GDM1 (cell line): ENCODE results near the gene SBNO1.
"Not testable (repeated sequence)": the region's sequence is repeated elsewhere in the genome, so short reads cannot be mapped to it uniquely, and the experiment has no call there.

Experiments used
- DNase-seq: peaks from one replicate; lab custom pipeline; 2025; lab: John Stamatoyannopoulos, UW

The SBNO1 gene

DNA sequence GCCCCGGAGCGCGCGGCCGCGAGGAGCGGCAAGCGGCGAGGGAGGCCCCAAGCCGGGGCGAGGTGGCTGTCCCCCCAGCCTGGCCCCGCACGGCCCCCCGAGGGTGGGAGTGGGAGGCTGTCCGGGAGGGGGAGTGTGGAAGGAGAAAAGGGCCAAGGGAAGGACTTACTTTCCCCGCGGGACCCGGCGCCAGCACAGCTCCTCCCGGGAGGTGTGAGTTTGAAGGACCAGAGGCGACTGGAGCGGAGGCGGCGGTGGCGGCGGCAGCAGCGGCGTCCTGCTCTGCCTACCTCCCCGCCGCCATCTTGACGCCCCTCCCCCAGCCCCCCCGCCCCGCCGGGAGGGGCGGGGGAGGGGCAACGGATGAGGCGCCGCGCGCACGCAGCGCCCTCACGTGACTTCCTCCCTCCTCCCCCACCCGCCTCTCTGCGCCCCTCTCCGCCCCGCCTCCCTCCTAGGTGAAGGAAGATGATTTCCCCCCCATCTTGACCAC lies at the start of gene SBNO1:
SBNO1 (minus strand) TSS at position 316 of the 493 bp plus-strand sequence. CDS start 14,406 bp downstream, outside the sequence.
- peak; percentile 87 for DNase-seq

DNA sequence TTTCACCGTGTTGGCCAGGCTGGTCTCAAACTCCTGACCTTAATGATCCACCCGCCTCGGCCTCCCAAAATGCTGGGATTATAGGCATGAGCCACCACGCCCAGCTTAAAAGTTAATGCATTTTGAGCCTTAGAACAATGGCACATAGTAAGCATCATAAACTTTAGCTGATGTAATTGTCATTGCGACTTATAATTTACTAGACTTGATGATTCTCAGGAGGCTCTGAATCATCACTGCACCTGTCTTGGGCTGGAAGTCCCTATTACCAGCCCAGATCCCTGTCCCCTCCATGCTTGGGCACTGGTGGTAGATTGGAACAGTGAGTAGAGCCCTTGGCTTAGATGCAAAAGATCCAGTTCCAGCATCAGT lies 45.4 kb upstream of the SBNO1 start:
- DNase-seq, result no peak

DNA sequence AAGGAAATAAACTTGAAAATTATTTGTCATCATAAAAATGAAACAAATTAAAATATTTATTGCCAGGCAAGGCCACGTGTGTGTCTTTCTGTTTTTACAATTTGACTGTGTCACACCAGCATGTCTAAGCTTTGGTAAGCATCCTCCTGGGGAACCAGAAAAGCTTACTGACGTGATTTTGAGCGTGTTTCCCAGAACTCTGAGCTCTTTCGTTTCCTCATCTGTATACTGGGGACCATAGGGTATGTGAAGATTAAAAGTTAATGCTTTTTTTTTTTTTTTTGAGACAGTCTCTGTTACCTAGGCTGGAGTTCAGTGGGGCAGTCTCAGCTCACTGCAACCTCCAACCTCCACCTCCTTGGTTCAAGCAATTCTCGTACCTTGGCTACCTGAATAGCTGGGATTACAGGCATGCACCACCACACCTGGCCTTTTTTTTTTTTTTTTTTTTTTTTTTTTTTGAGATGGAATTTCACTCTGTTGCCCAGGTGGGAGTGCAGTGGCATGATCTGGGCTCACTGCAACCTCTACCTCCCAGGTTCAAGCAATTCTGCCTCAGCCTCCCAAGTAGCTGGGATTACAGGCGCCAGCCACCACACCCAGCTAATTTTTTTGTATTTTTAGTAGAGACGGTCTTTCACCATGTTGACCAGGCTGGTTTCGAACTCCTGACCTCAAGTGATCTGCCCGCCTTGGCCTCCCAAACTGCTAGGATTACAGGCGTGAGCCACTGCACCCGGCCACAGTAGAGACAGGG lies 44.8 kb upstream of the SBNO1 start:
- not testable (repeated sequence) for DNase-seq

DNA sequence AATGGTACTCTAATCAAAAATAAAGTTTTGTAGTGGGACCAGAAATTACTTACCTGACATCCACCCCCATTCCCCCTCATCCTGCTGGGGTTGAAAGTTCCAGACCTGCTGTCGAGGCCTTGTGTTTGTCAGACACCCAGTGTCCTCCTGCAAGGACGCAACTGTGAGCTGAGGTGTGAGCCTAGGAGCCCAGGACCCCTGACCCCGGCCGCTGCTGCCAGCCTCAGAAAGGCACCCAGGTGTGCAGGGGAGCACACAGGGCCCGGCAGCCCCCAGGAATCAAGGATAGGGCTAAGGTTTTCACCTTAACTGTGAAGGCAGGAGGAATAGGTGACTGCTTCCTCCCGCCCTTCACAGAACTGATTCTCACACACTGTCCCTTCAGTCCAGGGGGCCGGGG lies 44.0 kb upstream of the SBNO1 start:
- DNase-seq, result not testable (repeated sequence)

DNA sequence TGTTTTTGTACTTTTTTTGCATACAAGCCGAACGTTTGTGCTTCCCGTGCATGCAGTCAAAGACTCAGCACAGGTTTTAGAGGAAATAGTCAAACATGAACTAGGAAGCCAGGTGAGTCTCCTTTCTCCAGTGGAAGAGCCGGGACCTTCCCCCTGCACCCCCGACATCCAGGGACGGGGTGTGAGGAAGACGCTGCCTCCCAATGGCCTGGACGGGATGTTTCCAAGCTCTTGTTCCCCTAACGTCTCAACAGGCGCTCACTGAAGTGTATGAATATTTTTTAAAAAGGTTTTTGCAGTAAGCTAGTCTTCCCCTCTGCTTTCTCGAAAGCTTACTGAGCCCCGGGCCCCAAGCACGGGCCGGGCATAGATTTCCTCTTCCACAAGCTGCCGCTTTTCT lies 43.3 kb upstream of the SBNO1 start:
- DNase-seq, result not testable (repeated sequence)

DNA sequence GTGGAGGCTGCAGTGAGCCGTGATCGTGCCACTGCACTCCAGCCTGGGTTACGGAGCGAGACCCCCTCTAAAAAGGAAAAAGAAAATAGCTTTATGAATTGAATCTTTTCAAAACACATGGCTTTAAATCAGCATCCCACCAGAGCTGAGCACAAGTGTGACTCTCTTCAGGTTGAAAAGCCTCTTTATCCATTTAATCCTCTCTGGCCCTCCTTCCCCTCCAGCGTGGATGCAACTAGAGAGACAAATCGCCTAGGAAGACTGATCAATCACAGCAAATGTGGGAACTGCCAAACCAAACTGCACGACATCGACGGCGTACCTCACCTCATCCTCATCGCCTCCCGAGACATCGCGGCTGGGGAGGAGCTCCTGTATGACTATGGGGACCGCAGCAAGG lies 42.6 kb upstream of the SBNO1 start:
- not testable (repeated sequence) for DNase-seq

DNA sequence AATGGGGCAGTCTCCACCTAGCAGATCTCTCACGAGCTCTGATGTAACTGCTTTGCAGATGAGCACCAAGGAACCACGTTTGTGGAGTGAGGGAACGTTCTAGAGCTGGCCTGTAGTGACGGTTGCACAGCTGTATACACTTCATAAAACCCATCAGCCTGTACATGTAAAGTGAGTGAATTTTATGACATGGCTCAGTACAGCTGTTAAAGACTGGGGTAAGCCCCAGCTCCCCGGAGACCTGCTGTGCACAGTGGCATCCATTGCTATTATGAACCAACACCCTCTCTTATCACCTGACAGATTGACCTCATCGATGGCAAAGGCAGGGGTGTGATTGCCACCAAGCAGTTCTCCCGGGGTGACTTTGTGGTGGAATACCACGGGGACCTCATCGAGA lies 39.9 kb upstream of the SBNO1 start:
- no peak for DNase-seq

DNA sequence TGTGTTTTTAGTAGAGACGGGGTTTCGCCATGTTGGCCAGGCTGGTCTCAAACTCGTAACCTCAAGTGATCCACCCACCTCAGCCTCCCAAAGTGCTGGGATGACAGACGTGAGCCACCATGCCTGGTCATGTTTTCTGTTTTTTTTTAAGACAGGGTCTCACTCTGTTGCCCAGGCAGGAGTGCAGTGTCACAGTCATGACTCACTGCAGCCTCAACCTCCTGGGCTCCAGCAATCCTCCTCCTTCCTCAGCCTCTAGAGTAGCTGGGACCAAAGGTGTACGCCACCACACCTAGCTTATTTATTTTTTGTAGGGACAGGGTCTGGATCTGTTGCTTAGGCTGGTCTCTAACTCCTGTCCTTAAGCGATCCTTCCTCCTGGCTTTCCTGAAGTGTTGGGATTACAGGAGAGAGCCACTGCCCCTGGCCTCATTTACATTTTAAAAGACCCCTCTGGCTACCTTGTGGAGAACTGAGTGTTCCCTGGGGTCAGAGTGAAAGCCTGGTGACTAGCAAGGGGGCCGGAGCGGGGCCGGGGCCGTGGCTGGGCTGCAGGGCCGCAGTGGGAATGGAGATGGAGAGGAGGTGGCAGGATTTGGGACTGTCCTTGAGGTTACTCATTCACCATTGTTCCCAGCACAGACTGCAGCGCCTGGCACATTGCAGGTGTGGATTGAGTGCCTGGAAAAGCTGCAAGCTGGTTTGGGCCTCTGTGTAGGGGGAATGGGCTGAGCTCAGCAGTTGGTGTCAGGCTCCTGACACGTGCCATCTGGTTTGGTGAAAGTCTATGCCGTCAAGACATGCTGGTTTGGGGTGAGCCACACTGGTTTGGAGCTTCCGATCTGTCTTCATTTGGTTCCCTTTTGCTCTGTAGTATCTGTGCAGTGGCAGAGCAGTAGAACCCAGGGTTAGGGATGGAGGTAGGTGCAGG lies 37.4 kb upstream of the SBNO1 start:
- DNase-seq, result no peak

DNA sequence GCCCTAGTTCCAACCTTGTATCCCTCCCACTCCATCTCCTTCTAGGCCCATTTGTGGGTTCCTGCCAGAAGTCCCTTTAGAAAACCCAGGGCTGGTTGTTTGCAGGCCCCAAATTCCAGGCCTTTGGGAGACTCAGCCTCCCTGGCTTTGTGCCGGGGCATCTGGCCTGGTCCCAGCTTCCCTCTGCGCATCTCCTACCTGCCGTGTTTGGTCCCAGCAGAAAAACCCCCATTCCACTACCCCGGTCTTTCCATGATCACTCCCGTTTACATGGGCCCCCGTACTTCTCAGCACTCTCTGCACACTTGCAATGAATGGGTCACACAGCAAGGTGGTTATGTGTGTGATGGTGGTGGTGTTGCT lies 34.6 kb upstream of the SBNO1 start:
- no peak for DNase-seq

DNA sequence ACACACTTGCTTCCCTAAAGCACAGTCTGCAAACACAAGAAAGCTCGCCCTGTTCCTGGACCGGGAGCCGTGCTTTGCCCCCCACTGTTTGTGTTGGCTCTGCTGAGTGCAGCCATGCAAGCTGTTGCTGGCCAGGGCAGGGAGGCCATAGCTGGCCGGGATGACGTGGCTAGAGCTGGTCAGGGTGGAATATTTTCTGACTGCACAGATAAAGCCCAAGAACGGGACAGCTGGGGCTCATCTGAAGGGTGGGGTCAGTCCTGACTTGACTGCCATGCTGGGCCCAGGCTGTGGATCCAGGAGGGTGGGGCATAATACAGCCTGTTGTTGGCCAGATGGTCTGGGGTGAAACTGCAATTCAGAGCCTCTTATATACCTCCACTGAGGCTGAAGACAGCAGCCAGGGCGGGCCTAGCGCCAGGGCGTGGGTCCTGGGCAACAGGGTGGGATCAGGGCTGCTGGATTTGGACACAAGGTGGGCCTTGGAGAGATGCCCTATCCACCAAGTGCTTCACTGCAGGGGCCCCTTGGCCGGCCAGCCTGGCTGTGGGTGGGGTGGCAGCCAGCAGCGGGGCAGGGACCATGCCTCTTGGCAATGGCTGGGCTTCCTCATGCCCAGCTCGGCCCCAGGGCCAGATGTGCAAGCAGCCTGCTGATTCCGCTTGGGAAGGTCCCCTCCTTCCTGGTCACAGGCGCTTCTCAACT lies 34.1 kb upstream of the SBNO1 start:
- DNase-seq, result no peak

DNA sequence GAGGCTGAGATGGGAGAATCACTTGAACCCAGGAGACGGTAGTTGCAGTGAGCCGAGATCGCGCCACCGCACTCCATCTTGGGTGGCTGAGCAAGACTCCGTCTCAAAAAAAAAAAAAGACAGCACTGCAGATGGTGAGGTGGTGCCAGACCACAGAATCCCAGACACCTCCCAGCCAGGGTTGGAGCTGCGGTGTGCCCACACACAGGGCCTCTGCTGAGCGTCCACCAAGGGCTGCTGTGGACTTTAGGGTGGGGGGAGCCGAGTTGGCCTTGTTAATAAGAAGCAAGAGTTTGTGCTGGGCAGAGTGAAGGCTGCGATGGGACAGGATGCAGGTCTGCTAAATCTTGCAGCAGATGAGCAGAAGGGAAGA lies 33.5 kb upstream of the SBNO1 start:
- no peak for DNase-seq

DNA sequence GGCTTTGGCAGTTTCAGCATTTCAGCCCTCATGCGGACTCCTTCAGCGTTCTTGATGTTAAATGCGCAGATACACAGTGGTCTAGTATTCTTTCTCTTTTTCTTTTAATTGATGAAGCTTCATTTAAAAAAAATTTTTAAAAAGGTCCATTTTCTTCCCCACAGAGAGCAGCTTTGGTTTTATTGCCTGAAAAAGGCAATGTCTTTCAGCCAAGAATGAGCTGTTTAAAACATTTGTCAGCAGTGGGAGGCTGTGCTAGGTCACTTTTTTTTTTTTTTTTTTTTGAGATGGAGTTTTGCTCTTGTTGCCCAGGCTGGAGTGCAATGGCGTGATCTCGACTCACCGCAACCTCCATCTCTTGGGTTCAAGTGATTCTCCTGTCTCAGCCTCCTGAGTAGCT lies 32.8 kb upstream of the SBNO1 start:
- no peak for DNase-seq

DNA sequence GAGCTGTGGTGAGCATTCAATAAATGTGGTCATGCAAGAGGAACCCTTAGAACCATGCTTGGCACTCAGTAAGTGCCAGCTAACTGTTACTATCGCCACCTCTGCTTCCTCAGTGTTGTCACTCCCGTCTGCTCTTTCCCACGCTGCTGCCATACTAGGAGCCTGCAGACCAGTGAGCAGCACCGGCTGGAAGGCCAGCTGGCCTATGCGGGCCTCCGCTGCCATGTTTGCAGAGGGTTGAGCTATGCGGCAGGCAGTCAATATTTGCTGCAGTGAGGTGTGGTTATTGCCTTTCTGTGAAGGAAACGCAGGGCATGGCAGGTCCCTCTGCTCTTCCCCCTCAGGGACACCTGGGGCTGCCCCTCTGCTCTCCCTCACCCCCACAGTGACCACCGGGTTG lies 32.3 kb upstream of the SBNO1 start:
- no peak for DNase-seq

DNA sequence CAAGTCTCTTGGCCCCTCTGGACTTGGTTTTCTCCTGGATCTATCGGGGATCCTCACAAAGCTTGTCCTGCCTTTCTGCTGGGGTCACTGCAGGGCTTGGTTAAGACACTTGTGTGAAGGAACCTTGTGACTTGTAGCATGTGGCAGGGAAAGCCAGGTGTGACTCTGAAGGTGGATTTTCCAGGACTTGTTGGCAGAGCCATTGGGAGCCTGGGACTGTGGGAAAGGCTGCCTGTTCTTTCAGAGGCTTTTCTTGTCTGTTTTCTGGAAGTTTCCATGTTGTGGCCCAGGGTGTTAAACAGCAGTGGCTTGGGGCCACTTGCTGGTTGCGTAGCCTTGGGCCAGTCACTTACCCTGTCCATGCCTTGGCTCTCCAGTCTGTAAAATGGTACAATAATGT lies 31.9 kb upstream of the SBNO1 start:
- no peak for DNase-seq

DNA sequence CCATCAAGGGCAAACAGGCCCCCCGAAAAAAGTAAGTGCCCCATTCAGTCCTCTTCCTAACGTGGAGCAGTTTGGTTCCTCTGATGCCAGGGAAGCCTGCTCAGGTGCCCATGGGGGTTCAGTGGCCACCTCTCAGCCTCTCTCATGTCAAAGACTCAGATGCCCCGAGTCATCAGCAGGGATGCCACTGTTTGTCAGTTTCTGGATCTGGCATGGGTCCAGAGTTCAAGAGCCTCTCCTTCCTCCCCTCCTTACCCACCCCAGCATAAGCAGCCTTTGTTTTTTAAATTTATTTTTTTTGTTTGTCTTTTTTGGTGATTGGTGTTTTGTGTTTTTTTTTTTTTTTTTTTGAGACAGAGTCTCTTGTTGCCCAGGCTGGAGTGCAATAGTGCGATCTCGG lies 30.6 kb upstream of the SBNO1 start:
- DNase-seq, result no peak

DNA sequence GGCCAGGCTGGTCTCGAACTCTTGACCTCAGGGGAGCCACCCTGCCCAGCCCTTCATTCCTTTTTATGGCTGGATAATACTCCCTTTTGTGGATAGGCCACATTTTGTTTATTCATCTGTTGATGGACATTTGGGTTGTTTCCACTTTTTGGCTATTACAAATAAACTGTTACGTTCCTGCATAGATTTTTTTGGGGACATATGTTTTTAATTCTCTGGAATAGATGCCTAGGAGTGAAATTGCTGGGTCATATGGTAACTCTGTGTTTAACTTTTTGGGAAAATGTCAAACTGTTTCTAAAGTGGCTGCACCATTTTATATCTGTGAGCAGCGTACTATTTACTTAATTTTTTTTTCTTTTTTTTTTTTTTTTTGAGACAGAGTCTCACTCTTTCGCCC lies 29.1 kb upstream of the SBNO1 start:
- no peak for DNase-seq

DNA sequence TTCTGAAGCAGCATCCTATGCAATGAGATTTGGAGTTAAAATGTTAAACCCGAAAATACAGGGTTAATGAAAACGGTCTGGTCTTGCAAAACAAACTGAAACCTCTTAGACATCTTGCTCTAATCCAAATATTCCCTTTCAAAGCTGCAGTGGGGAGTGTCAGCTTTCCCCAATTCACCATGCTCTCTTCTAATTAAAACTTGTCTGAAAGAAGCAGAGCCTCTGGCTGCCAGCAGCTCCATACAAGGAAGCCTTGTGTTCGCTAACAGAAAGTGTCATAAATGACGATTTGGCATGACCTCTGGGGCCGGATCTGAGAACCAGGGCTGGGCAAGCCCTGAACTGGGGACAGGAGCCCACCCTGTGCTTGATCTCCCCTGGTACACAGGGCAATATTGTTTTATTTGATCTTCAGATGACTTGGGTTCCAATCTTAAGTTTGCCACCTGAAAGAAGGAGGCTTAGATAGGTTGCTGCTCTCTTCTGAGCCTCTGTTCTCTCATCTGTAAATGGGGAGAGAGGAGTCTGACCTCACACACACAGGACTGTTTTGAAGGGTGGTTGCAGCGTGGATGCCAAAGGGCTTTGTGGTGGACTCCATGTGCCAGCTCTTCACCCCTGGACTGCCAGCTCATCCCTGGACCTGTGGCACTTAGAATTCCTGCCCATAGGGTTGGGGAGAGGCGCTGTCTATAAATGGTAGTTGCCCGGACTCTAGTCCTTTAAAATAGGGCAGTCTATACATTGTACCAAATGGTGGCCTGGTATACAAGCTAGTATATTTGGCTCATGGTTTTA lies 27.1 kb upstream of the SBNO1 start:
- DNase-seq, result no peak

DNA sequence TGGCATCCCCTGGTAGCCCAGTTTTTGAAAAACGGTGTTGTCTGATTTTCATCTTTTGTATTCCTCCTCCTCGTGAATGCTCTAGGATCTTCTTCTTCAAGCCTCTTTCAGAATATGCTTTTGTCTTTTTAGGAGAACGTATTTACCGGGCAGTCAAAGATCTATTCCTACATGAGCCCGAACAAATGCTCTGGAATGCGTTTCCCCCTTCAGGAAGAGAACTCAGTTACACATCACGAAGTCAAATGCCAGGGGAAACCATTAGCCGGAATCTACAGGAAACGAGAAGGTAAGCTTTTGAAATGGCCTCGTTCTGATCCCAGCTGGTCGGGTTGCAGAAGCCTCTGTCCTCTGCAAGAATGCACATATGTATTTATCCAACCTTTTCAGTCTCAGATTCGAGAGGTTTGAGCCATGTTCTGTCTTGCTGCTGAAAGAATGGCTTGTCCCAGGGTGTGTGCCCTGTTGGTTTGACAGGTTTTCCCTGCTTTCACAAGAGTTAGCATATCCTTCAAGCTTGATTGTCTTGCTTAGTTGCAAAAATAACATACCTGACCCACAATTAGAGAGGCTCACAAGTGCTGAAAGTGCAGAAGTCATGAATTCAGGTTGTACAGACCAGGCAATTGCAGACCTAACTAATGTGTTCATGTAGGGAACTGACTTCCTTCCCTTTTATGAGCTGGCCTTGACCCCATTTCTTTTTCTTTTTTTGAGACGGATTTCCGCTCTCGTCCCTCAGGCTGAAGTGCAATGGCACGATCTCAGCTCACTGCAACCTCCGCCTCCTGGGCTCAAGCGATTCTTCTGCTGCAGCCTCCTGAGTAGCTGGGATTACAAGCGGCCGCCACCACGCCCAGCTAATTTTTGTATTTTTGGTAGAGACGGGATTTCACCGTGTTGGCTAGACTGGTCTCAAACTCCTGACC lies 26.1 kb upstream of the SBNO1 start:
- no peak for DNase-seq

DNA sequence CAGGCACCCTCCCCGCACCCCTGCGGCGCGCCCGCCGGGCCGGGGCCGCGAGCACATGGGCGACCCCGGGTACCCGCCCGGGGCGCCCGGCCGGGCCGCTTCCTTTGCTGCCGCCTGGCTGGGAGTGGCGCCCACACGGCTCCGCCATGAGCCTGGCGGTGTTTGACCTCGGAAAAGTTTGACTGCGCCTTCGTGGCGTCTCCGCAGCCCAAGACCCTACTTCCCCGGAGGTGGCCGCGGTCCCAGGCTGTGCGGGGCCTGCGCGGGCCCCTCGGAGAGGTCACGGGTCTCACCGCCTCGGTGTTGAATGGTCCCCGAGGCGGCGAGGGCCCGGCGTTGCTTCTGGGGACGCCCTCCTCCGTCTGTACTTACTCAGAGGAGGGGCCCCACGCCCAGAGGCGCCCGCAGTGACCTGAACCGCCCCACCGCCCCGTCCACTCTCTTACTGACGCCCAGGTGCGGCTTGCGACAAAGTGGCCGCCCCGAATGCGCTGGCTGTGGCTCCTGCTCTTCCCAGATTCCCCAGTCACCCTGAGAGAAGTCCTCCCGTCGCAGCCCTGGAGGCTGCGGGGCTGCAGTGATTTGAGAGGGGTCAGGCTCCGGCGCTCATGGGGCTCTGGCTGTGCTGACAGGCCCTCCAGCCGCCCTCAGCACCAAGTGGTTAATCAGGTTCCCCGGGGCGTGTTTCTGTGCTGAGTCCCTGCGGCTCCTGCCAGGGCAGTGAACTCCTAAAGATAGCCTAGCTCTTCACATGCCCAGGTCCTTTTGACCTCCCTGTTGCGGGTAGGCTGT lies 25.1 kb upstream of the SBNO1 start:
- no peak for DNase-seq
